ENCODE measurements around the gene NVL.
A peak's percentile ranks its signal among the peaks of the same experiment; 100 is the strongest.
"Not testable (repeated sequence)": the region's sequence is repeated elsewhere in the genome, so short reads cannot be mapped to it uniquely, and the experiment has no call there.

Gene NVL

GRCh38 chr1:224226849-224227502 lies 103.0 kb downstream of the NVL start:
- DNase-seq: no peak

GRCh38 chr1:224223819-224224714 lies 105.9 kb downstream of the NVL start:
- DNase-seq: peak; percentile 26

- DNase-seq: no peak
Observed at GRCh38 chr1:224219612-224220059, 110.3 kb downstream of the NVL start.

- DNase-seq: peak; percentile 16
Observed at GRCh38 chr1:224219011-224219611, 110.9 kb downstream of the NVL start.

- DNase-seq: no peak
Observed at GRCh38 chr1:224217655-224218623, 112.0 kb downstream of the NVL start.

- DNase-seq: no peak
Observed at GRCh38 chr1:224216382-224216781, 113.6 kb downstream of the NVL start.

GRCh38 chr1:224213438-224214119 lies 116.4 kb downstream of the NVL start:
- no peak for DNase-seq

- DNase-seq: no peak
Observed at GRCh38 chr1:224212618-224213061, 117.3 kb downstream of the NVL start.

- peak; percentile 86 for DNase-seq
Observed at GRCh38 chr1:224211206-224211962, 118.6 kb downstream of the NVL start.

GRCh38 chr1:224205931-224206538 lies 123.9 kb downstream of the NVL start:
- DNase-seq: not testable (repeated sequence)

GRCh38 chr1:224205438-224205840 lies 124.5 kb downstream of the NVL start:
- DNase-seq: peak; percentile 11

- peak; percentile 21 for DNase-seq
Observed at GRCh38 chr1:224203243-224204016, 126.5 kb downstream of the NVL start.

GRCh38 chr1:224201853-224202252 lies 128.1 kb downstream of the NVL start:
- DNase-seq: no peak

- DNase-seq: no peak
Observed at GRCh38 chr1:224201383-224201782, 128.6 kb downstream of the NVL start.

- no peak for DNase-seq
Observed at GRCh38 chr1:224199679-224200078, 130.3 kb downstream of the NVL start.

GRCh38 chr1:224198572-224198971 lies 131.4 kb downstream of the NVL start:
- peak; percentile 75 for DNase-seq

- DNase-seq: no peak
Observed at GRCh38 chr1:224196813-224197600, 133.0 kb downstream of the NVL start.

GRCh38 chr1:224193319-224193966 lies 136.5 kb downstream of the NVL start:
- DNase-seq: no peak

All from NCI-H1105 treated with DMSO at 0.1 percent for 48 hours (cell line).